ENCODE data around the gene SMO.

- no peak for TF ChIP-seq FOXM1 (IDR thresholded peaks at IDR 0.05; ENCODE audit: borderline replicate concordance)
- no peak for TF ChIP-seq ARNT (IDR thresholded peaks at IDR 0.05)
- TF ChIP-seq FOXK2 (IDR thresholded peaks at IDR 0.05), result no peak
- TF ChIP-seq SP1 (IDR thresholded peaks at IDR 0.05), result no peak
- no peak for TF ChIP-seq TARDBP (IDR thresholded peaks at IDR 0.05)
- TF ChIP-seq ZNF384 (IDR thresholded peaks at IDR 0.05), result no peak
- TF ChIP-seq PKNOX1 (IDR thresholded peaks at IDR 0.05), result no peak
These were observed 11.0 kb downstream of the SMO start for GRCh38 chr7:129199406-129199805.

Measured in HEK293T (cell line).